Measurements from ENCODE around the gene SLC44A2. TPM values are rescaled to one million over a fixed set of nuclear protein-coding genes. Genes with fewer than 3 reads are reported as not detected.

SLC44A2 gene
- total and polyA plus RNA-seq, 3 donors from 2014 or later: 268 to 463 (median 360) TPM

DNA sequence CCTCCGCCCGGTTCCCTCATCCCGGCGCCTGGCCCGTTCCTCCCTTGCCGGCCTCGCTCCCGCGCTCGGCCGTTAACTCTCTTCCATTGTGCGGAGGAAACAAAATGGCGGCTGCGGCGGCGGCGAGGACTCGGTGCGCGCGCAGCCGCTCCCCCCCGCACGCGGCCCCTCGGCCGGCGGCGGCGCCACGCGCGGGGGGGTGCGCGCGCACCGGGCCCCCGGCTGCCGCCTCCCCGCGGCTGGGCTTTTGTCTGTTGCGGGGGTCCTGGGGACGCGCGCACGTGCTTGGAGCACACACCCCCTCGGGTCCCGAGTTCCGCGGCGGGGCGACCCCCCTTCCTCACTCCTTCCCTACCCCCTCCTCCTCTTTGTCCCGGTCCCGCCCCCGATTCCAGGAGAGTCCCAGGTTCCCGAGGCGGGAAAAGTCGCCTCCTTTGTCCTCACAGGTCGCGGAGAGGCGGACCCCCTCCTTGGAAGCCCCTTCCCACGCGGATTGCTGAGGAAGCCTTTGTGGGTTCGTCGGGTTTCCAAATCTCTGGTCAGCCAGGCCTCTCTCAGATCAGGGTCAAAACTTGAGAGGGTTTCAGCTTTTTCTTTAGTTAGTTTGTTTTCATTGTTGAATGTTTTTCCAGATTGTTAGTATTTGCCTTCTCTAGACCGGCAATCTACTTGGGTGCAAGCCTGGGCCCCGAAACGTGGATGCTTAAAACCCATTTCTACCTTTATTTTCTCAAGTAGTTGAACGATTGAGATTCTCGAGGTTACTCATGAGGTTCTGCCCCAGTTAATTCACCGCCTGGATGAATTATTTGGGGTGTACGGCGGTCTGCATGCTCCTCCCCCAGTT lies 29.5 kb downstream of the SLC44A2 start:
- Histone ChIP-seq H3K4me3 (peak overlapping the region; percentile 98 to 100), H3K9me3 (no peaks in the 10 kb centered on the region), H3K27me3 (no peaks in the 10 kb centered on the region), H3K4me1 (peaks cover 28% of the 10 kb centered on the region), H3K36me3 (ENCODE audit: low read depth, missing control alignments) (no peaks in the 10 kb centered on the region), H3K27ac (peak overlapping the region; percentile 100)
- DNase-seq: peak; percentile 62
- intact Hi-C loops (cut with DNase I; ENCODE audit: low total_unique reads): no loop called here
- WGBS, 2 donors: 0 to 1% methylated on average over 14 to 46 of the region's 73 CpGs
- TF ChIP-seq, protein P1, sequence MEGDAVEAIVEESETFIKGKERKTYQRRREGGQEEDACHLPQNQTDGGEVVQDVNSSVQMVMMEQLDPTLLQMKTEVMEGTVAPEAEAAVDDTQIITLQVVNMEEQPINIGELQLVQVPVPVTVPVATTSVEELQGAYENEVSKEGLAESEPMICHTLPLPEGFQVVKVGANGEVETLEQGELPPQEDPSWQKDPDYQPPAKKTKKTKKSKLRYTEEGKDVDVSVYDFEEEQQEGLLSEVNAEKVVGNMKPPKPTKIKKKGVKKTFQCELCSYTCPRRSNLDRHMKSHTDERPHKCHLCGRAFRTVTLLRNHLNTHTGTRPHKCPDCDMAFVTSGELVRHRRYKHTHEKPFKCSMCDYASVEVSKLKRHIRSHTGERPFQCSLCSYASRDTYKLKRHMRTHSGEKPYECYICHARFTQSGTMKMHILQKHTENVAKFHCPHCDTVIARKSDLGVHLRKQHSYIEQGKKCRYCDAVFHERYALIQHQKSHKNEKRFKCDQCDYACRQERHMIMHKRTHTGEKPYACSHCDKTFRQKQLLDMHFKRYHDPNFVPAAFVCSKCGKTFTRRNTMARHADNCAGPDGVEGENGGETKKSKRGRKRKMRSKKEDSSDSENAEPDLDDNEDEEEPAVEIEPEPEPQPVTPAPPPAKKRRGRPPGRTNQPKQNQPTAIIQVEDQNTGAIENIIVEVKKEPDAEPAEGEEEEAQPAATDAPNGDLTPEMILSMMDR (IDR thresholded peaks at IDR 0.05): no peak
- TF ChIP-seq POLR2A (IDR thresholded peaks at IDR 0.05): no peak

GRCh38 chr19:10655457-10656312 lies 30.3 kb downstream of the SLC44A2 start:
- Histone ChIP-seq H3K4me1 (peaks cover 28% of the 10 kb centered on the region), H3K27ac (peak overlapping the region; percentile 100), H3K9me3 (no peaks in the 10 kb centered on the region), H3K27me3 (no peaks in the 10 kb centered on the region), H3K4me3 (peak overlapping the region; percentile 98 to 100), H3K36me3 (ENCODE audit: low read depth, missing control alignments) (no peaks in the 10 kb centered on the region)
- peak; percentile 38 for DNase-seq
- TF ChIP-seq, protein P1 (IDR thresholded peaks at IDR 0.05): no peak
- TF ChIP-seq POLR2A (IDR thresholded peaks at IDR 0.05): no peak
- intact Hi-C loops (cut with DNase I; ENCODE audit: low total_unique reads): no loop called here
- 3 to 5% methylated on average over 16 of the region's 16 CpGs for WGBS, 2 donors

DNA sequence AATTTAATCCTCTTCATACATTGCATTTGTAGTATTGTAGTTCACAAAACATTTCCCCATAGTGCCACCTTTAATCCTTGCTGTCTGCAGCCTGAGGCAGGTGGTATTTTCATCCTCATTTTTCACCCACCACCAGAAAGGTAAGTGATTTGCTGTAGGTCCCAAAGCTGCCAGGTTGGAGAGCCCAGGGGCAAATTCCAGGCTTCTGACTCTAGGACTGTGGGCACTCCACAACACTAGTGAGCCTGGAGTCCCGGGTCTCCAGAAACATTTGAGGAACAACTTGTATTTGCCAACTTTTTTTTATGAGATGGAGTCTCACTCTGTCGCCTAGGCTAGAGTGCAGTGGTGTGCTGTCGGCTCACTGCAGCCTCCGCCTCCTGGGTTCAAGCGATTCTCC lies 35.0 kb downstream of the SLC44A2 start:
- 70 to 79% methylated on average over 5 of the region's 5 CpGs for WGBS, 2 donors
- intact Hi-C loops (cut with DNase I; ENCODE audit: low total_unique reads): no loop called here
- no peak for DNase-seq
- no peaks in the 10 kb centered on the region for H3K36me3 ChIP-seq (ENCODE audit: low read depth, missing control alignments)
- TF ChIP-seq, protein P1 (IDR thresholded peaks at IDR 0.05): no peak
- no peak for TF ChIP-seq POLR2A (IDR thresholded peaks at IDR 0.05)
- no peak overlapping the region for H3K27ac ChIP-seq
- no peaks in the 10 kb centered on the region for H3K9me3 ChIP-seq
- no peaks in the 10 kb centered on the region for H3K27me3 ChIP-seq
- H3K4me1 ChIP-seq: peaks cover 35% of the 10 kb centered on the region
- no peak overlapping the region for H3K4me3 ChIP-seq

DNA sequence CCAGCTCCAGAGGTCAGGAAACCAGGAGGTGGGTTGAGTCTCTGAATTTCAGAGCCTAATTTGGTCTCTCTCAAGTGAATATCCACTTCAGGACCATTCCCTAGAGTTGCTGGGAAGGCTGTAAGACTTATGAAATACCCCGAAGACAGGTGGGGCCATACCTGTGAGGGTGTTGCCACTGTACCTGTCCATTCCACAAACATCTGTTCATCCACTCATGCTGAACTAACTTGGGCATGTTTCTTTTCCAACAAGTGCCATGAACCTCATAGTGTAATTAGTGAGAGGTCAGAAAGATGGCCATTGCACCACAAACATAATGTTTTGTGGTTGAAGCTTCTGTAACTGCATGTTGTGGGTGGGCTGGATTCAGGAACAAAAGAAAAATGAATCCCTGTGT lies 36.6 kb downstream of the SLC44A2 start:
- Histone ChIP-seq H3K4me1 (peaks cover 23% of the 10 kb centered on the region), H3K4me3 (no peak overlapping the region)
- intact Hi-C loops (cut with DNase I; ENCODE audit: low total_unique reads): no loop called here

More for the DNA sequence above, 36.6 kb downstream of the SLC44A2 start:
- Histone ChIP-seq H3K27ac (no peak overlapping the region), H3K9me3 (no peaks in the 10 kb centered on the region), H3K27me3 (no peaks in the 10 kb centered on the region), H3K36me3 (ENCODE audit: low read depth, missing control alignments) (no peaks in the 10 kb centered on the region)
- no peak for DNase-seq
- 81 to 83% methylated on average over 1 of the region's 1 CpG for WGBS, 2 donors
- no peak for TF ChIP-seq POLR2A (IDR thresholded peaks at IDR 0.05)
- TF ChIP-seq, protein P1 (IDR thresholded peaks at IDR 0.05): no peak

Data from testis (tissue), 3 donors.